Measurements from ENCODE around the gene SMOC2.

DNA sequence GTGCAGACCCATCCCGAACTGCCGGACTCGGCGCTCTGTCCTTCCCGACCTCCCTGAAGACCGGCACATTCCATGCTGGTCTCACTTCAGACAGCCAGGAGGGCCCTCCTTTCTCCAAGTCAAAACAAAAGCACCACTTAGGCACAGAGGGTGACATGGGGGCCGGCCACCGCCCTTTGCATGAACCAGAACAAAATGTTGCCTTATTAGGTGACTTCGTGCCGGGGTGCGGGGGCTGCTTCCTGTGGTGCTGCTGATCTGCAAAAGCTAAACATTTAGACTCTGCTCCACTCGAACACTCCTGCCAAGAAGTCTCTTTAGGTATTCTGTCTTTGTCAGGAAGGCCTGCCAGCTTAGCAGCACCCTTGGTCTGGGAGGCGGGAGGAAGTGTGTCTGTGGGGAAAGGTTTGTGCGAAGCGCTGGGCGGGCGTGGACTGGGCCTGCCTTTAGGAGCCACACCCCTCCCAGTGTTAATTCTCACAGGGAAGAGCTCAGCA lies 133.8 kb downstream of the SMOC2 start:
- TF ChIP-seq GATA2 (IDR thresholded peaks at IDR 0.05; ENCODE audit: low read depth, low read length) = no peak
- no peak for TF ChIP-seq GATA3 (IDR thresholded peaks at IDR 0.05; ENCODE audit: low read depth, low read length)

All from SH-SY5Y (cell line).